ENCODE measurements around the gene PDE4A. TPM values are rescaled to one million over a fixed set of nuclear protein-coding genes. Genes with fewer than 3 reads are reported as not detected.
"Not testable (repeated sequence)": the region's sequence is repeated elsewhere in the genome, so short reads cannot be mapped to it uniquely, and the experiment has no call there.

PDE4A gene
- polyA plus RNA-seq, 3 donors: 1.9 to 5.1 (median 2.1) TPM

DNA sequence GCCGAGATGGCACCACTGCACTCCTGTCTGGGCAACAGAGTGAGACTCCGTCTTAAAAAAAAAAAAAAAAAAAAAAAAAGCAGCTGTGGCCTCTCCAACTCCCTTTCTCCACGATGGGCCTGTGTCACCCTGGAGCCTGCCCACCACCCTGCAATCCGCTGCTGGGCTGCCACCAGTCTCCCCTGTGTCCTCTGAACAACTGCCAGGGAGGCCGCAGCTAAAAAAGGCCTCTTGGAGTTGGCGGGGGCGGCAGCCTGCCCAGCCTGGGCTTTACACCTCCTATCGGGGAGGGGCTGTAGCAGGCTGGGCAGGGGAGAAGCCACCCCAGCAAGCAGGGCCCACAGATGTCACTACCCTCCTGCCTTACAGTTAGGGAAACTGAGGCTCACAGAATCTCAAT is 20.5 kb upstream of the PDE4A start:
- DNase-seq (ENCODE audit: extremely low read depth in 1 of 11, low read depth in 9 of 11, low spot score in 4 of 11): no peak

- DNase-seq (ENCODE audit: extremely low read depth in 1 of 11, low read depth in 9 of 11, low spot score in 4 of 11): no peak
Observed at GRCh38 chr19:10402441-10403038, 17.8 kb upstream of the PDE4A start.

- peak; percentile 91 to 97 (median 95) for DNase-seq (ENCODE audit: extremely low read depth in 1 of 11, low read depth in 9 of 11, low spot score in 4 of 11)
Observed at GRCh38 chr19:10403137-10404021, 17.0 kb upstream of the PDE4A start, which contains the start of gene CDC37. CDC37 (minus strand) TSS chr19:10403542; CDS start chr19:10403479, 63 bp downstream.

GRCh38 chr19:10404888-10405820 is 15.2 kb upstream of the PDE4A start:
- no peak for DNase-seq (ENCODE audit: extremely low read depth in 1 of 11, low read depth in 9 of 11, low spot score in 4 of 11)

DNA sequence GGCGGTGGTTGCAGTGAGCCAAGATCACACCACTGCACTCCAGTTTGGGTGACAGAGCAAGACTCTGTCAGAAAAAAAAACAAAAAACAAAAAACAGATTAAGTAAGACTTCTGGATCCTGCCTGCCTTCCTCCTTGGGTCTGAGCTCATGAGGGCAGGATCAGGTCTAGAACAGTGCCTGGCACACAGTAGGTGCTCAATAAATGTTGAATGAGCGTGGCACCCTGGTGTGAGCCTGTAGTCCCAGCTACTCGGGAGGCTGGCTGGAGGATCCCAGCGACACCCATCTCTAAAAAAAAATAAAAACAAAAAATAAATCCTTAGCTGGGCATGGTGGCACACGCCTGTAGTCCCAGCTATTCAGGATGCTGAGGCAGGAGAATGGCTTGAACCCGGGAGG is 14.1 kb upstream of the PDE4A start:
- no peak for DNase-seq (ENCODE audit: extremely low read depth in 1 of 11, low read depth in 9 of 11, low spot score in 4 of 11)

- DNase-seq (ENCODE audit: extremely low read depth in 1 of 11, low read depth in 9 of 11, low spot score in 4 of 11): no peak
Observed at GRCh38 chr19:10407096-10407495, 13.2 kb upstream of the PDE4A start.

GRCh38 chr19:10408511-10409283 is 11.6 kb upstream of the PDE4A start:
- no peak for DNase-seq (ENCODE audit: extremely low read depth in 1 of 11, low read depth in 9 of 11, low spot score in 4 of 11)

DNA sequence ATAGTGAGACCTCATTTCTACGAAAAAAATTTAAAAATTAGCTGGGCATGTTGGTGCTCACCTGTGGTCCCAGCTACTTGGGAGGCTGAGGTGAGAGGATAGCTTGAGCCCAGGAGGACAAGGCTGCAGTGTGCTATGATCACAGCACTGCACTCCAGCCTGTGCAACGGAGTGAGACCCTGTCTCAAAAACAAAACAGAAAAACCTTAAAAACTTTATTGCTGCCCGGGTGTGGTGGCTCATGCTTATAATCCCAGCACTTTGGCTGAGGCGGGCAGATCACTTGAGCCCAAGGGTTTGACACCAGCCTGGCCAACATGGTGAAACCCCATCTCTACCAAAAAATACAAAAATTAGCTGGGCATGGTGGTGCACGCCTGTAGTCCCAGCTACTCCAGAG is 9.1 kb upstream of the PDE4A start:
- not testable (repeated sequence) for DNase-seq (ENCODE audit: extremely low read depth in 1 of 11, low read depth in 9 of 11, low spot score in 4 of 11)

DNA sequence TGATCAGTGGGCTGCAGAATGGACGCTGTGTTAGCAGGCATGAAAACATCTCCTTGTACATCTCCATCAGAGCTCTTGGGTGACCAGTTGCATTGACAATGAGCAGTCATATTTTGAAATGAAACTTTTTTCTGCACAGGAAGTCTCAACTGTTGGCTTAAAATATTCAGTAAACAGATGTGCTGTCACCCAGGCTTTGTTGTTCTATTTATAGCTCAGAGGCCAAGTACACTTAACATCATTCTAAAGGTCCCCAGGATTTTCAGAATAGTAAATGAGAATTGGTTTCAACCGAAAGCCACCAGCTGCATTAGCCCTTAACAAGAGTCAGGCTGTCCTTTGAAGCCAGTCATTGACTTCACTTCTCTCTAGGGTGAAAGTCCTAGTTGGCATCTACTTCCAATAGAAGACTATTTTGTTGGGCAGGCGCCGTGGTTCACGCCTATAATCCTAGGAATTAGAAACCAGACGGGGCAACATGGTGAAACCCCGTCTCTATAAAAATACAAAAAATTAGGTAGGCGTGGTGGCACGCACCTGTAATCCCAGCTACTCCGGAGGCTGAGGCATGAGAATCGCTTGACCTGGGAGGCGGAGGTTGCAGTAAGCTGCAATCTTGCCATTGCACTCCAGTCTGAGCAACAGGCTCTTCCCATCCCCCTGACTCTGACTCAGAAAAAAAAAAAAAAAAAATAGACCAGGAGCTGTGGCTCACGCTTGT is 7.9 kb upstream of the PDE4A start:
- no peak for DNase-seq (ENCODE audit: extremely low read depth in 1 of 11, low read depth in 9 of 11, low spot score in 4 of 11)

- no peak for DNase-seq (ENCODE audit: extremely low read depth in 1 of 11, low read depth in 9 of 11, low spot score in 4 of 11)
Observed at GRCh38 chr19:10416083-10416379, 4.3 kb upstream of the PDE4A start.

- peak in 2 of 11 donors; percentile 57 to 68 for DNase-seq (ENCODE audit: extremely low read depth in 1 of 11, low read depth in 9 of 11, low spot score in 4 of 11)
Observed at GRCh38 chr19:10416380-10417257, 3.7 kb upstream of the PDE4A start.

GRCh38 chr19:10417541-10418234 is 2.6 kb upstream of the PDE4A start:
- DNase-seq (ENCODE audit: extremely low read depth in 1 of 11, low read depth in 9 of 11, low spot score in 4 of 11): no peak

DNA sequence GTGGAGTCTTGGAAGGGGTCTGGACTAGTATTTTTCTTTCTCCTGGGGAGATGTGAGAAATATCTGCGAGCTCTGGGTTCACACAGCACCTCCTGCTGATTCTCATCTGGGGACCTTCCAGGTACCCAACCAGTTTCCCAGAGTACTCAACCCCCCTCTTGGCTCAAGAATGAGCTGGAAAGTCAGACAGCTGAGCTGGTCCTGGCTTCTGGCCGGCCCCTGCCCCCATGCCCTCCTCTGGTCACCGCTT is 2.2 kb upstream of the PDE4A start:
- no peak for DNase-seq (ENCODE audit: extremely low read depth in 1 of 11, low read depth in 9 of 11, low spot score in 4 of 11)

- no peak for DNase-seq (ENCODE audit: extremely low read depth in 1 of 11, low read depth in 9 of 11, low spot score in 4 of 11)
Observed at GRCh38 chr19:10418485-10419199, 1.7 kb upstream of the PDE4A start.

- no peak for DNase-seq (ENCODE audit: extremely low read depth in 1 of 11, low read depth in 9 of 11, low spot score in 4 of 11)
Observed at GRCh38 chr19:10419200-10419645, 1.1 kb upstream of the PDE4A start.

GRCh38 chr19:10419646-10420443 is 493 bp upstream of the PDE4A start:
- no peak for DNase-seq (ENCODE audit: extremely low read depth in 1 of 11, low read depth in 9 of 11, low spot score in 4 of 11)

All from renal cortex interstitium (tissue), 11 donors.